Measurements from ENCODE around the gene NBEAL2. TPM values are rescaled to one million over a fixed set of nuclear protein-coding genes. Genes with fewer than 3 reads are reported as not detected.

Gene NBEAL2
- polyA plus RNA-seq, 1 donor from 2014 or later, result 3.3 TPM

DNA sequence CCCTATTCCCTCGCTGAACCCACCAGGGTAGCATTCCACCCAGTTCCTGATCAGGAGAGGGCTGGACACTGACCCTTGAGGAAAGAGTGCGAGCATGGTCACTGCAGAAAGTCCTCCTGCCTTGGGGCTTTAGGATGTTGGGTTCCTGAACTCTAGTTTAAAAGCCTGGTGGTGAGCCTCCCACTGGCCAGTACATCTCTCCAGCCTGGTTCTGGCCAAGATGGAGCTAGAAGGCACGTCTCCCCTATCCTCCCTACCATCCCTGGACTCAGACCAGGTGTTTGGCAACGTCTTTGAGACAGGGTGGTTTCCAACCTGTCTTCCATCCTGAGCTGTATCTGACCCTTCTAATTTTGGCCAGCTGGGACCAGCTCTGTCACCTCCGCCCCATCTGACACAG, 31.4 kb downstream of the NBEAL2 start:
- Histone ChIP-seq H3K27ac (ENCODE audit: low read length) (no peak overlapping the region), H3K4me3 (ENCODE audit: low read length) (no peak overlapping the region), H3K9ac (ENCODE audit: low read length) (no peak overlapping the region), H3K27me3 (ENCODE audit: insufficient read depth, low read depth, low read length) (no peaks in the 10 kb centered on the region), H3K4me2 (ENCODE audit: low read length) (no peak overlapping the region), H3K9me3 (ENCODE audit: low read length) (no peaks in the 10 kb centered on the region), H3K9me2 (ENCODE audit: insufficient read depth, low read length) (no peaks in the 10 kb centered on the region), H2AFZ (ENCODE audit: low read depth, low read length) (no peak overlapping the region), H3F3A (ENCODE audit: insufficient read depth, low read length, poor library complexity, severe bottlenecking) (no peaks in the 10 kb centered on the region), H4K20me1 (ENCODE audit: insufficient read depth) (no peaks in the 10 kb centered on the region), H3K36me3 (ENCODE audit: insufficient read depth, low read length) (no peaks in the 10 kb centered on the region), H3K79me2 (replicated peaks; ENCODE audit: insufficient read depth, low read length) (no peaks in the 10 kb centered on the region)
- TF ChIP-seq EP300 (conservative IDR thresholded peaks at IDR 0.05; ENCODE audit: poor library complexity, severe bottlenecking) (no peak), SMC3 (conservative IDR thresholded peaks at IDR 0.05; ENCODE audit: poor library complexity) (no peak), MXI1 (conservative IDR thresholded peaks at IDR 0.05; ENCODE audit: poor library complexity, severe bottlenecking) (no peak), POLR2AphosphoS5 (IDR thresholded peaks at IDR 0.05) (no peak), EZH2 (IDR thresholded peaks at IDR 0.05; ENCODE audit: borderline replicate concordance, insufficient read depth, low read length, poor library complexity, severe bottlenecking) (no peak), TAF1 (IDR thresholded peaks at IDR 0.05; ENCODE audit: low read depth) (no peak), RAD21 (conservative IDR thresholded peaks at IDR 0.05) (no peak)
- TF ChIP-seq, protein P1, sequence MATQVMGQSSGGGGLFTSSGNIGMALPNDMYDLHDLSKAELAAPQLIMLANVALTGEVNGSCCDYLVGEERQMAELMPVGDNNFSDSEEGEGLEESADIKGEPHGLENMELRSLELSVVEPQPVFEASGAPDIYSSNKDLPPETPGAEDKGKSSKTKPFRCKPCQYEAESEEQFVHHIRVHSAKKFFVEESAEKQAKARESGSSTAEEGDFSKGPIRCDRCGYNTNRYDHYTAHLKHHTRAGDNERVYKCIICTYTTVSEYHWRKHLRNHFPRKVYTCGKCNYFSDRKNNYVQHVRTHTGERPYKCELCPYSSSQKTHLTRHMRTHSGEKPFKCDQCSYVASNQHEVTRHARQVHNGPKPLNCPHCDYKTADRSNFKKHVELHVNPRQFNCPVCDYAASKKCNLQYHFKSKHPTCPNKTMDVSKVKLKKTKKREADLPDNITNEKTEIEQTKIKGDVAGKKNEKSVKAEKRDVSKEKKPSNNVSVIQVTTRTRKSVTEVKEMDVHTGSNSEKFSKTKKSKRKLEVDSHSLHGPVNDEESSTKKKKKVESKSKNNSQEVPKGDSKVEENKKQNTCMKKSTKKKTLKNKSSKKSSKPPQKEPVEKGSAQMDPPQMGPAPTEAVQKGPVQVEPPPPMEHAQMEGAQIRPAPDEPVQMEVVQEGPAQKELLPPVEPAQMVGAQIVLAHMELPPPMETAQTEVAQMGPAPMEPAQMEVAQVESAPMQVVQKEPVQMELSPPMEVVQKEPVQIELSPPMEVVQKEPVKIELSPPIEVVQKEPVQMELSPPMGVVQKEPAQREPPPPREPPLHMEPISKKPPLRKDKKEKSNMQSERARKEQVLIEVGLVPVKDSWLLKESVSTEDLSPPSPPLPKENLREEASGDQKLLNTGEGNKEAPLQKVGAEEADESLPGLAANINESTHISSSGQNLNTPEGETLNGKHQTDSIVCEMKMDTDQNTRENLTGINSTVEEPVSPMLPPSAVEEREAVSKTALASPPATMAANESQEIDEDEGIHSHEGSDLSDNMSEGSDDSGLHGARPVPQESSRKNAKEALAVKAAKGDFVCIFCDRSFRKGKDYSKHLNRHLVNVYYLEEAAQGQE (IDR thresholded peaks at IDR 0.05; ENCODE audit: borderline replicate concordance), result no peak
- TF ChIP-seq, protein P2, sequence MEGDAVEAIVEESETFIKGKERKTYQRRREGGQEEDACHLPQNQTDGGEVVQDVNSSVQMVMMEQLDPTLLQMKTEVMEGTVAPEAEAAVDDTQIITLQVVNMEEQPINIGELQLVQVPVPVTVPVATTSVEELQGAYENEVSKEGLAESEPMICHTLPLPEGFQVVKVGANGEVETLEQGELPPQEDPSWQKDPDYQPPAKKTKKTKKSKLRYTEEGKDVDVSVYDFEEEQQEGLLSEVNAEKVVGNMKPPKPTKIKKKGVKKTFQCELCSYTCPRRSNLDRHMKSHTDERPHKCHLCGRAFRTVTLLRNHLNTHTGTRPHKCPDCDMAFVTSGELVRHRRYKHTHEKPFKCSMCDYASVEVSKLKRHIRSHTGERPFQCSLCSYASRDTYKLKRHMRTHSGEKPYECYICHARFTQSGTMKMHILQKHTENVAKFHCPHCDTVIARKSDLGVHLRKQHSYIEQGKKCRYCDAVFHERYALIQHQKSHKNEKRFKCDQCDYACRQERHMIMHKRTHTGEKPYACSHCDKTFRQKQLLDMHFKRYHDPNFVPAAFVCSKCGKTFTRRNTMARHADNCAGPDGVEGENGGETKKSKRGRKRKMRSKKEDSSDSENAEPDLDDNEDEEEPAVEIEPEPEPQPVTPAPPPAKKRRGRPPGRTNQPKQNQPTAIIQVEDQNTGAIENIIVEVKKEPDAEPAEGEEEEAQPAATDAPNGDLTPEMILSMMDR (IDR thresholded peaks at IDR 0.05; ENCODE audit: poor library complexity, severe bottlenecking), result no peak

DNA sequence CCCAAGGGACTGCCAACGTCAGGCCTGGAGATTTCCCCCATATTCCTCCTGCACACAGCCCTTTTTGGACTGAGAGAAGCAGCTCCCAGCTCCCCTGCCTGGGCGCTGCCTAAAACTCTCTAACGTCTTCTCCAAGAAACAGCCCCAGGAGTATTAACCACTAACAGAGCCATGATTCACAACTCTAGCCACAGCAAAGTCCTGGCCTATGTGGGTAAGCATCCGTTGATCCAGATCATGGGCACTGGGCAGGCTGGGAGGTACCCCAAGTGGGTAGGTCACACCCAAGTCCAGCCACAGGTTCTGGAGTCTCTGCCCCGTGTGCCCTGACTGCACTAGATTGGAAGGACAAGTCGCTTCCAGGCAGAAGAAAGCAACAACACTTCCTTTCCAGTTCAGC, 31.9 kb downstream of the NBEAL2 start:
- H3K27ac ChIP-seq (ENCODE audit: low read length), result no peak overlapping the region
- H3K27me3 ChIP-seq (ENCODE audit: insufficient read depth, low read depth, low read length), result no peaks in the 10 kb centered on the region
- no peaks in the 10 kb centered on the region for H3K9me2 ChIP-seq (ENCODE audit: insufficient read depth, low read length)
- H2AFZ ChIP-seq (ENCODE audit: low read depth, low read length), result no peak overlapping the region
- TF ChIP-seq EZH2 (IDR thresholded peaks at IDR 0.05; ENCODE audit: borderline replicate concordance, insufficient read depth, low read length, poor library complexity, severe bottlenecking), result no peak
- no peak for TF ChIP-seq RAD21 (conservative IDR thresholded peaks at IDR 0.05)
- TF ChIP-seq, protein P1 (IDR thresholded peaks at IDR 0.05; ENCODE audit: borderline replicate concordance), result no peak
- TF ChIP-seq POLR2AphosphoS5 (IDR thresholded peaks at IDR 0.05), result no peak
- no peak for TF ChIP-seq EP300 (conservative IDR thresholded peaks at IDR 0.05; ENCODE audit: poor library complexity, severe bottlenecking)
- no peak for TF ChIP-seq SMC3 (conservative IDR thresholded peaks at IDR 0.05; ENCODE audit: poor library complexity)
- TF ChIP-seq MXI1 (conservative IDR thresholded peaks at IDR 0.05; ENCODE audit: poor library complexity, severe bottlenecking), result no peak
- TF ChIP-seq, protein P2 (IDR thresholded peaks at IDR 0.05; ENCODE audit: poor library complexity, severe bottlenecking), result no peak
- H4K20me1 ChIP-seq (ENCODE audit: insufficient read depth), result no peaks in the 10 kb centered on the region
- no peak overlapping the region for H3K4me3 ChIP-seq (ENCODE audit: low read length)
- no peaks in the 10 kb centered on the region for H3K9me3 ChIP-seq (ENCODE audit: low read length)
- no peaks in the 10 kb centered on the region for H3K36me3 ChIP-seq (ENCODE audit: insufficient read depth, low read length)
- H3K79me2 ChIP-seq (replicated peaks; ENCODE audit: insufficient read depth, low read length), result no peaks in the 10 kb centered on the region
- no peak overlapping the region for H3K4me2 ChIP-seq (ENCODE audit: low read length)
- H3K9ac ChIP-seq (ENCODE audit: low read length), result no peak overlapping the region
- H3F3A ChIP-seq (ENCODE audit: insufficient read depth, low read length, poor library complexity, severe bottlenecking), result no peaks in the 10 kb centered on the region

Measured in neural cell (in vitro differentiated cells).